ENCODE data around the gene GUCA1A.

DNA sequence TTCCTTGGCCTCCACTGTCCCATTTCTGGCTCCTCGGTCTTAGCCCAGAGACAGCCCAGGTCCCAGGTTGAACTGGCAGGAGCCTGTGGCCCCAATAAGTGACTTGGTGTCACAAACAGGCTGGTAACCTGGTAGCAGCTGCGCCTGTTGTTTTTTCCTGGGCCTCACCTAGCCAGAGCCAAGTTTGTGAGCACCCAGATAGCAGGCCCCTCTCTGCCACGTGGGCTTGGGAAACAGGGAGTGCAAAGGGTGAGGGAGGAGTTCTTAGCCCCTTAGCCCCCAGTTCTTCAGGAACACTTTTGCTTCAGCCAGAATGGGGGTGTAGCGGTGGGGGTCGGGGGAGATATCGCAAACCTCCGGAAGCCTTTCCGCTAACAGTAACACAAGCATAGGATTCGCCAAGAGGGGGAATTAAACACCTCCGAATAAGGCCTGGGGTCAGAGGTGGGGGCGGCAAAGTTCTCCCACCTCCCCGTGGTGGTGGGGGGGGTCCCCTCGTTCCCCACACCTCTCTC, 31.5 kb upstream of the GUCA1A start:
- TF ChIP-seq, protein P1, sequence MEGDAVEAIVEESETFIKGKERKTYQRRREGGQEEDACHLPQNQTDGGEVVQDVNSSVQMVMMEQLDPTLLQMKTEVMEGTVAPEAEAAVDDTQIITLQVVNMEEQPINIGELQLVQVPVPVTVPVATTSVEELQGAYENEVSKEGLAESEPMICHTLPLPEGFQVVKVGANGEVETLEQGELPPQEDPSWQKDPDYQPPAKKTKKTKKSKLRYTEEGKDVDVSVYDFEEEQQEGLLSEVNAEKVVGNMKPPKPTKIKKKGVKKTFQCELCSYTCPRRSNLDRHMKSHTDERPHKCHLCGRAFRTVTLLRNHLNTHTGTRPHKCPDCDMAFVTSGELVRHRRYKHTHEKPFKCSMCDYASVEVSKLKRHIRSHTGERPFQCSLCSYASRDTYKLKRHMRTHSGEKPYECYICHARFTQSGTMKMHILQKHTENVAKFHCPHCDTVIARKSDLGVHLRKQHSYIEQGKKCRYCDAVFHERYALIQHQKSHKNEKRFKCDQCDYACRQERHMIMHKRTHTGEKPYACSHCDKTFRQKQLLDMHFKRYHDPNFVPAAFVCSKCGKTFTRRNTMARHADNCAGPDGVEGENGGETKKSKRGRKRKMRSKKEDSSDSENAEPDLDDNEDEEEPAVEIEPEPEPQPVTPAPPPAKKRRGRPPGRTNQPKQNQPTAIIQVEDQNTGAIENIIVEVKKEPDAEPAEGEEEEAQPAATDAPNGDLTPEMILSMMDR (IDR thresholded peaks at IDR 0.05; ENCODE audit: low read depth, low read length): no peak
- TF ChIP-seq POLR2A (IDR thresholded peaks at IDR 0.05; ENCODE audit: extremely low read depth, insufficient read length) (no peak), MYC (IDR thresholded peaks at IDR 0.05; ENCODE audit: low read depth, low read length) (no peak), MAX (IDR thresholded peaks at IDR 0.05; ENCODE audit: low read depth, low read length) (no peak)
